Brain pericyte (primary cell): ENCODE data around the gene CTNNA3.

ENCODE experiments used
- DNase-seq: peaks from one replicate; pipeline ENCODE4 v3.0.0-alpha.2; 2012; ENCODE audit warnings: low read depth, low spot score

The CTNNA3 gene

DNA sequence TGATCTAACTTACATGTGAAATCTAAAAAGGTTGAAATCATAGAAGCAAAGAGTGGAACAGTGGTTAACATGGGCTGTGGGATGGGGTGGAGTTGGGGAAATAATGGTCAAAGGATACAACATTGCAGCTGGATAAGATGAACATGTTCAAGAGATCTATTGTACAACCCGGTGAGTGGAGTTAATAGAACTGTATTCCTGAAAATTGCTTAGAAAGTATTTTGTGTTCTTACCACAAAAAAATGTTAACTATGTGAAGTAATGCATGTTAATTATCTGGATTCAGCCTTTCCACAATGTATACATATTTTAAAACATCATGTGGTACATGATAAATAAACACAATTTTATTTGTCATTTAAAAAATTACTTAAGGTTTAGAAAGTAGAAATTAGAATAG, 1041.1 kb downstream of the CTNNA3 start:
- no peak for DNase-seq

DNA sequence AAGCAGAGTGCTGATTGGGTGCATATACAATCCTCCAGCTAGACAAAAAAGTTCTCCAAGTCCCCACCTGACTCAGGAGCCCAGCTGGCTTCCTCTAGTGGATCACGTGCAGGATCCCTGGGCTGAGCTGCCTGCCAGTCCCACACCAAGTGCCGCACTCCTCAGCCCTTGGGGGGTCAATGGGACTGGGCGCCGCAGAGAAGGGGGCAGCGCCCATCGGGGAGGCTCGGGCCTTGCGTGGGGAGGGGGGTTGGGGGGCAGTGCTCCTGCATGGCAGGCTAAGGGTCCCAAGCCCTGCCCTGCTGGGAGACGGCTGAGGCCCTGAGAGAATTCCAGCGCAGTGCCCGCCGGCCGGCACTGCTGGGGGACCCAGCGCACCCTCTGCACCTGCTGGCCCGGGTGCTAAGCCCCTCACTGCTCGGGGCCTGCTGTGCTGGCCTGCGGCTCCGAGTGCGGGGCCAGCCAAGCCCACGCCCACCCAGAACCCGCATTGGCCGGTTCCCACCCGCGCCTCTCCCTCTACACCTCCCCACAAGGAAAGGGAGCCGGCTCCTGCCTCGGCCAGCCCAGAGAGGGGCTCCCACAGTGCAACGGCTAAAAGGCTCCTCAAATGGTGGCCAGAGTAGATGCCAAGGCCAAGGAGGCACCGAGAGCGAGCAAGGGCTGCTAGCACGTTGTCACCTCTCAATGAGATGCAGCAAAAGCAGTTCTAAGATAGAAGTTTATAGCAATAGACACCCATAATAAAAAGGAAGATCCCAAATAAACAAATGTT, 1044.5 kb downstream of the CTNNA3 start:
- no peak for DNase-seq

DNA sequence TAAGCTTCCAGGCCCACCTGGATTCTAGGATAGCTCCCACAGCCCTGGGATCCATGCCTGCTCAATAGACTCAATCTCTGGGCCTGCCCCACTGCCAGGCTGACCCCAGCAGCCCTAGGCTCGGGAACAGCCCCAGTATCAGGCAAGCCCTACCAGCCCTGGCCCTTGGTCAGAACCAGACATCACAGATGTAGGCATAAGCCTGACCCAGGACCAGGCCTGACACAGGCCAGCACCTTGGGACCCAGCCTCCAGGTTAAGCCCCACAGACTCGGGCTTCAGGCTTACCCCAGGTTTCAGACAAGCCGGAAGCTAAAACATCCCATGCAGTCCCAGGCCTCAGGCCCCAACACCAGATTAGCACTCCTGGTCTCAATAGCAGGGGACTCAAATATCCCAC, 1046.4 kb downstream of the CTNNA3 start:
- no peak for DNase-seq

DNA sequence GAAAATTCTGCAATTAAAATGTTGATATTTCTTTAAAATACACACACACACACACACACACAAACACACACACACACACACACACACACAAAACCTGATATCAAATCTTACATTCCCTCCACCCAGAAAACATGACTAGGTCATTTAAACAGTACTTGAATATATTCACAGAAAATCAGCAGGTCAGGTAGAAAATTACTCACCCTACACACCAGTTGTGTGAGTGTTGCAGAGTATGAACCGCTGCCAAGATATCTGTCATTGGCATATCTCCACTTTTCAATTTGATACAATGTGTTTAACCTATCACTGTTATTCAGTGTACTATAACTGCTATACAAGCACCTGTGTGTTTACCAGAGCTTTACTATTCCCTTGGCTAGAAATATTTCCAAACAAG, 1053.8 kb downstream of the CTNNA3 start:
- no peak for DNase-seq

DNA sequence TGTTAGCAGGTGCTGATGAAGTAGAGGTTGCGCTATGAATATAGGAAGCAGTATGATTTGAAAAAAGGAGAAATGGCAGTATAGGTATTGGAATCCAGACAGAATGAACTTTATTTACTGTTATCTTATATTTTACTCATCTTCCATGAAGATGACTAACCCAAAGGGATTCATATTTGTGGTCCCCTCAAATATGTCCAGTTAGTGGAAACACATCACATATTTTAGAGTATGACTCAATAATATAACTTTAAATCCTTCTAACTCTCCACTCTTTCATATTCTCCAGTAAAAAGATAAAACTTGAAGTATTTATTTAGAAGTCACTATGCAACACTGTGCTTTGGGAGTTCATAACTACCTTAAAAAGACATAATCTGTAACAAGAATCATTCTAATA, 1056.6 kb downstream of the CTNNA3 start:
- DNase-seq: no peak

DNA sequence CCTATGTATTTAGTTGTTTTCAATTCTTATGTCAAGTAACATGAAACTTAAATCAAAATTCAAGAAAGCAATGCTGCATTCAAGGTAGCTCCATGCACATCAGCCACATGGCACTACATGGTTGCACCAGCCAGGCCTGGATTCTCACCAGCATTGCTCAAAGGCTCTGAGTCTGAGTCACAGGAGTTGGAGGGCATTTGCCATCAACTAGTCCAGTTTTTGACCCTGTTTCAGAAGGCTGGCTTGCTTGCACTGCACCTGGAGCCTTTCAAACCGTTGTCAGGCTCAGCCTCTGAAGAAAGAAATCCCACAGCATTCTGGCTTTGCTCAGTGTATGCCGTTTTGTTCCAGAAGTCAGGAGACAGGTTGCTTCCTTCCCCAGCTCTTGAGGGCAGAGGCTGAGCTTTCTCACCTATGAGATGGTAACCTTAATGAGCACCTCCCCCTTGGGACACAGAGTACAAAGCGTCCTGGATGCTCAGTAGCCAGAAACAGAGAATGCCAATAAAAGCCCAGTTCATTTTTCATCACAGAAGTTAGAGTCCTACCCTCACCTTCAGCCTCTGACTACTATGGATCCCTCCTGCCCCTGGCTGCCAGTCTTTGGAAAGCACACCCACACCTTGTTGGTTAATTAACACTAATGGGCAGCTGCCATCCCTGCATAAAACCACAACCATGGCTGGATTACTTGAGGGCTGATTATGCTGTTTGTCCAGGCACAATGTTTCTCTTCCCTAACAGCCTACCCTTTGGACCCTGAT, 1058.5 kb downstream of the CTNNA3 start:
- DNase-seq: no peak

DNA sequence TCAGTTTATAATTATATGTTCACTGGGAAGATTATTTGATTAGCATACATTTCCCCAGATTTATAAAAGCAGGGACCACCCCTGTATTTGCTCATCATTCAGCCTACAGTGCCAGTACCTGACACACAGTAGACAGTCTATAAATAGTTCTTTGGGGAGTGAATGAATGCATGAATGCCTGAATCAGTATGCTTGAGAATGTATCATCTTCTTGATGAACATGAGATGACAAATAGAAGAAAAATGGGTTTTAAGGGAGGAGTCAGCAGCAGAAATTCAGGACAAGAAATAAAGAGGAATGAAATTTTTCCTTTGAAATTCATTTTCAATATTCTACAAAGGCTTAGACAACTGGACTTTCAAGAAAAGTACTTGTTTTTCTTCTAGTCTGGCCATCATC, 1066.0 kb downstream of the CTNNA3 start:
- DNase-seq: no peak

DNA sequence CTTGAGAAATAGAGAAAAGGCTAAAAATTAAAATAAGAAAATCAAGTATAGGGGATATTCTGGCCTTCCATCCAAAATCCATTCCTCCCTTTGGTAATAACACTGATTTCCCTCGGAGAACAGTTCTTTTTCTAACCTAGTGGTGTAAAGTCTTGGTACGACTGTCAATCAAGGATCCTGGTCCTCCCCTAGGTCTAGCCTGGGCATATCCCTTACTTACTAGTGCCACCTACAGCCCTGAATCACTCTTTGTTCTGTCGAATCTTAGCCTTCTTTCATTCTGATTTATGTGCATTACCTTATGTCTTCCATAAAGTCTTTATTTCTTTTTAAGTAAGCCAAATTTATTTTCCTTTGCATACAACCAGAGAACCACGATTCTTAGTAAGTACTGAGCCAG, 1068.8 kb downstream of the CTNNA3 start:
- DNase-seq: no peak

DNA sequence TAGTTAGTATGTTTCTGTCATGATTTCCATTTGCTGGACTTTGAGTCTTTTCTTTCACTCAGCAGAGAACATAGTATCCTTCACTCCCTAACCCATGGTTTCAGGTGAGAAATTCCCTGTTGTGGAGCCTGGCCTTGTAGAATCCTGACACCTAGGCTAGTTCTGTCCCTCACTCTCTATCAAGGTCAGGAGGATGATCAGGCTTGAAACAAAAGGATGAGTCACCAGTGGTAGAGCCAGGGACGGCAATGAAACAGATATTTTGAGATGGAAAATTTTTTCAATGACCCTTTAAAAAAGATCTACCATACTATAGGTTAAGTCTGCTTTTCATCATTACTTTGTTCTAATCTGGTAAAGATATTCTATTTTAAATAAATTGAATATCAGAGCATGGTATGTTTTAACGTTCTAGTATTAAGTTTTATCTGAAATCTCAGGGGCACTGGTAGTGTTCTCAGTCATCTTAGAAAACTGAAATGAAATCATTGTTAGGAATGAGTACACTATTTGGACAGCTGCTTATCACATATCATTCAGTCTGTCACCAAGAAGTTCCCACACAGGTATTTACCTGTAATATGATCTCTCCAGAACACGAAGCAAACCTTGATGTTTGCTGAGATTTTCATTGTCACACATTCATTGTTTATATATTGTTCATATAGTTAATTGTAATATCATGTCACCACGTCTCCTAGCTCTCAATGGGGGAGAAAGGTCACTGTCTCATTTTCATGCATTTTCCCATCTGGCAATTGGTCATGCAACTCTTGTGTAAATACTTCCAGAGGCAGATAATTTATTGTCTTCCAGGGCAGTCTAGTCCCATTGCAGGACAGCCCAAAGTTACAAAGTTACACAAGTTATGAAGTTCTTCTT, 1070.0 kb downstream of the CTNNA3 start:
- no peak for DNase-seq

DNA sequence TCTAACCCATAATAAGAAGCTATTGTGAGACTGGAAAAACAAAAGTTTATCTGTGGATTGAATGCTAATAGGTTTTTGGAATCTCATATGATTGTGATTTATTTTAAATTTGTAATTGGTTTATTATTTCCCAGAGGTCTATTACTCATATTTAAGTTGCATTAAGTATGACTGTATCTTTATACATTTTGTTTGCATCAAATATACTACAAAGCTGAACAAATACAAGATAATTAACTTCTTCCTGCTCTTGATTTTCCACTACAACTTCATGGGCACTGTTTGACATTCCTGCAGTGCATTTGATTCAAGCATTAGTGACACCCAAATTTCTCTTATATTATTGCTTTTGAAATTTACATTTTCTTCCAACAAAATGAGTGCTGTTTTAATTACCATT, 1073.9 kb downstream of the CTNNA3 start:
- no peak for DNase-seq

DNA sequence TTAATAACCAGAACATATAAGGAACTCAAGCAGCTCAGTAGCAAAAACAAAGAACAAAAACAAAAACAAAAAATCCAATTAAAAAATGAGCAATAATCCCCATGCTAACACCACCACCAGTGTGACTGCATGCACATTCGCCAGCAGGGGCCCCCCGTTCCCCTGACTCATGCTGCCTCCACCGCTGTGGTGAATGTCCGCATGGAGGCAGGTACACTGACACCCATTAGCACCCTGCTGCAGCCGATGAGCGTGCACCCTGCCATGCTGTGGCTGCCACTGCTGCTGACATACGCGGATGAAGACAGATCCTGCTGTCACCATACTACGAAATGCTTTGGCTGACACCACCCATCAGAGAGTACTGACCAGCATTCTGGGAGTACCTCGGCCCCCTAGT, 1091.8 kb downstream of the CTNNA3 start:
- DNase-seq: no peak

DNA sequence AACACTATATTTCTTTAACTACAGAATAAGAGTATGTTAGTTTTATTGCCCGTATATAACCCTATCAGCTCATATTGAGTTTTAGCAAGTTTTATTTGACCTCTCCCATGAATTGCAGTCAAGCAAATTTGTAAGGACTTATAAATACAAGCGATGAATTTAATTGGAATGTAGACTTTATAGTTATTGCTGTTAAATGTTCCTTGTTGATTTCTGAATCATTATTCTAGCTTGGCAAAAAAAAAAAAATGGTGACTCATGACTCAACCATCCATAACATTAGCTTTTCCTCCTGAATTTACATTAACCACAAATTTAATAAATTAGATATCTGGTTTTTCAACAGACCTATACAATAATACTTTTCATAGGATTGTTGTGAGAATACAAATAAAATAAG, 1104.1 kb downstream of the CTNNA3 start:
- no peak for DNase-seq

DNA sequence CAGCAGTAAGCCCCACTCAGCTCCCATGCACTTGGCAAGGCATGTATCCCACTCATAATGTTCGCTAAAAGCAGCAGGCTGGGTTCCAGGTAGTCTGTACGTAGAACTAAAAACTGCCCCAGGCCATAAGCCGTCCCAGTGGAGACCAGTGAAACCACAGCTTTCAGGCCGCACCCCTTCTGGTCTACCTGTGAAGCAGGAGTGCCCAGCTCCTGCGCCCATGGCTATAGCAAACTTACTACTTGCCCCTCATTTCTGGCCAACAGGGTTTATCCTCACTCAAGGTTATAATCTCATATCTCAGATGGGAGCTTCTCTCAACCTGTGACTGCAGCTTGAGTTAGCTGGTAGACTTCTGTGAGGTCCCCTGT, 1108.3 kb downstream of the CTNNA3 start:
- DNase-seq: no peak

DNA sequence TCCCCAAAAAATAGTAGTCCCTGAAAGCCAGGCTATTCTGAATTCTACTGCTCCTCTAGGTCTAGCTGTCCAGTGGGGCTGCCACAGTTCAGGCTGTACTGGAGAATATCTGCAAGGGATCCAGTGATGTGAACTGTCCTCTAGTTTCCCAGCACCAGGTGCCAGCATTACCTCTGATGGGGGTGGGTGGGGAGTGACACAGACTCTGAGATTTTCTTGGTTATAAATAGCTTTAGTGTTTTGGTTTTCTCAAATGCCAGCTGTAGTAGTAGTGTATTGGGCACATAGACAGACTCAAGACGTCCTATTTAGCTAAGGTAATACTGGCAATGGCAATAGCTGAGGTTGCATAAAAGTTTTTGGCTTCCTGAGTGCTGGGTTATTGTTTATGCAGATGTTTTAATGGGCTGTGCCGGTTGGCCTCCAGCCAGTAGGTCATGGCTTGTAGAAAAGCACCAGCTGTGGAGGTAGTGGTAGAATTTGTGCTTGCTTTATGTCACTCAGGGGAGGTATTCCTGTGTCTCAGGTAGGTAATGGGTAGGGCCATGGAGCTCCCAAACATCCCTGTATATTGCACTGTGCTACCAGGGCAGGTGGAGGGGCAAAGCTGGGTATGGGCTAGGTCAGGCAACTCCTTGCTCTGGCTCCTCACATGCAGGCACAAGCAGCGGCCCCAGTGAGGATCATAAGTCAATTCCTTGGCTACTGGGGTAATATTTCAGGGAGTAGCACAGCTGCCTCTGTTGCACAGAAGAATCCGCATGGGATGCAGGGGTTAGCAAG, 1108.9 kb downstream of the CTNNA3 start:
- no peak for DNase-seq

DNA sequence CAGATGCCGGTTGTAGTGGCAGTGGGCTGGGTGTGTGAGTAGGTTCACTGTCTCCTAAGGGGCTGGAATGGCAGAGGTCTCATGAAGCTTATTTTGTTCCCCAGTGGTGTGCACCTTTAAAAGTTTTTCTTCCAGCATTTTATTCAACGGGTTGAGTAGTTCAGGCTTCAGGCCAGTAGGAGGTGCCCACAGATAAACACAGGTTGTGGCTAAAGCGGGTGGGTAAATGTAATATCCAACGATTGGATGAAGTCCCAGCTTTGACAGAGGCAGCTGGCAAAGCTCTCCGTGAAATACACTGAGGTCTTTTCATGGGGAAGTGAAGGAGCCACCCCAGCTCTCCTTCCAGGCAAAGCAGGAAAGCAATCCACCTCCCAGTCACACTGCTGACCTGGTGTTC, 1109.9 kb downstream of the CTNNA3 start:
- no peak for DNase-seq

DNA sequence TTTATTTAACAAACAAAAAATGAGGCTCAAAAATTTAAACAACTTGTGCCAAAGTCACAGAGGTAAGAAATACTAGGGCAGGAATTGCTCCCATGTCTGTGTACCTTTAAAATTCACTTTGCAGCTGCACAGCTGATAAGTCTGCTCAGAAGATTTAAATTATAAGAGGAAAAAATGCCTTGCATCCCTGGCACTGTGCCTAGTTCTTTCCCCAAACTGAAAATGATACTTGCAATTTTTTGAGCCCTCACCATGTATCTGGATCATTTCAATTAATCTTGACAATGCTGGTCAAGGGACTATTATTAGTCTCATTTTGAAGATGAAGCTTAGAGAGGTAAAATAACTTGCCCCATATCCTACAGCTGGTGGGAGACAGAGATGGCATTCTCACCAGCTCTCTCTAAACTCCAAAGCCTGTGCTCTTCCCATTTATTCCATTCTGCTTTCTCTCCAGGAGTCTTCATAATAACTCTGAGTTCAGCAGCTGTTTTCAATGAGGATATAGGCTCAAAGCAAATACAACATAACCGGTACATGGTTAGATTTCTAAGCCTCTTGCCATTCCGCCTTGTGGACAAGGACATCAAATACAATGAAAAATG, 1120.6 kb downstream of the CTNNA3 start:
- DNase-seq: no peak

DNA sequence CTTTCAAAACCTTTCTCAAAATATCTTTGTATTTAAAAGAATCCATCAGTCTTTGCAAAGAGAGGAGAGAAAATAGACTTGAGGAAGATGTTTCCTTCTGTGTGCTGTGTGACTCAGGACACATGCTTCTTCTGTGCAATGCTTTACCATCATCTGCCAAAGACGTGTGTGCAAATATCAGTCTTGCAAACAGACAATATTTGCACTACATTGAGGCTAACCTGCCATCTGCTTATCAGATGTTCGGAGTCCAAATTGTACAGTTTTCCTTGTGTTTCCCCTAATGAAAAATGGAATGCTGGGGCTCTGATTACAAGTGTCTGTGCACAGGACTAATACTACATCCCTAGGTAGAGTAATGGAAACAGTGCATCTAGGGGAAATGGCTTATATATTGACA, 1123.3 kb downstream of the CTNNA3 start:
- no peak for DNase-seq

DNA sequence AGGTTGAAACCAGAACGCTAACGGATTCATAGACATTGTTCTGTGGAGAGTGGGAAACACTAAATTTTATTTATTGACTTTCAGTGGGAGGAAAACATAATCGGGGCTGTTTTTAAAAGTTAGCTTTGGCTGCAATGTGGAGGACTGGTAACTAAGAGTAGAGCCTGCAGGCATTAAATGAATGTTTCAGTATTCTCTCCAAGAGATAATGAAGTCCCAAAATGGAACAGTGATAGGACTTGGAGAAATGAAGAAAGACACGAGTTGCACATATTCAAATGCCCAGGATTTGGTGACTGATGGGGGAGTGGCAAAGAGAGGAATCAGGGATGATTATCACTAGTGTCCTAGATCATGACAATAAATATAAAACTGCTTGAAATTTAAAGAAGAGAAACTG, 1130.0 kb downstream of the CTNNA3 start:
- DNase-seq: no peak

DNA sequence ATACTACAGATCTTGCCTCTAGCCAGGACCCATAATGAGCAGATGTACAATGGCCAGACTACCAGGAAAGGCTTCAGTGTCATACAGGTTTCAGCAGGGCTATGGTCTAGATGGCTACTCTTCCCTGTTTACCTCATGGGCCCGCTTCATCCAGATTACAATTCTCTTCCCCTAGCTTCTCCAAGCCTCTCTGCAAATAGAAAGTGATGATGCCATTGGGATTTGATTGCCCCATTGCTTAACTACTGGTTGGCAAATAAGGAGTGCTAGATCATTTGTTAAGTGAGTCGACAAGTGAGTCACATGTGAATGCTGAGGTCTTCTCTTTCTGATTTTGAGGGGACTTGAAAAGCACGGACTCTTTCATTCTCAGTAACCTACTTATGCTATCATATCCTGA, 1131.7 kb downstream of the CTNNA3 start:
- DNase-seq: no peak

DNA sequence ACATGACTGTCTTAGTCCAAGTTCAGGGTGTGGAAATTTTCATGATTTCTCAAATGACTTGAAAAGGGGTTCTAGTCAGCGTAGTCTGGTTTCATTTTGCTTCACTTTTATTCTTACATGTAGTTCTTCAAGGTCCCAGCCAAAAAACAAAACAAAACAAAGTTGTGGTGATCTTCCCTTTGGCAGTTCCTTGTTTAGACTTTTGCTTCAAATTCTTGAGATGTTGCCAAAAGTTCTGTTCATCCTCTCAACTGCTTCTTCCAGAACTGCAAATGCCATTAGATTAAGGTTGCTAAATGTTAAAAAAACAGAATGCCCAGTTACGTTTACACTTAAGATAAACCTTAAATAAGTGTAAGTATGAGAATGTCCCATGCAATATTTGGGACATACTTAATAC, 1140.9 kb downstream of the CTNNA3 start:
- no peak for DNase-seq

DNA sequence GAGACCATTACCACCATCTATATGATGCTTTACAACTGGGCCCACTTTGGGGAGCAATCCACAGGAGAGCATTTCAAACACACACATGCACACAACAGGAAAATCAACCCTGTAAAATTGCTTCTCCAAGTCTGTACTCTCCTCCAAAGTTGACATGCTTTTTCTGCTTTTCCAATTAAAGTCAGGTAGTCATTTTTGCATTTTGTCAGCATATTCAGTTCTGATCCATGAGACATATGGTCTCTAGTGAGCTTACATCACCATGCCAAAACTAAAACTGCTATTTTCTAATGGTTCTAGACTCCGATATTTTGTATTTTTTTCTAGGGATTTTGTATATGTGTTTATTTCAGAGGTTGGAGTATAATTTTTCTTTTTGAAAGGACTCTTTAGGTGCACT, 1143.7 kb downstream of the CTNNA3 start:
- no peak for DNase-seq
